HPDE6-E6E7 (cell line): Measurements from ENCODE around the gene DPYD.

Experiments
- DNase-seq: peaks from one replicate; pipeline ENCODE4 v3.0.0; 2011; ENCODE audit warnings: missing footprints; ENCODE audit errors: extremely low spot score

DPYD gene

DNA sequence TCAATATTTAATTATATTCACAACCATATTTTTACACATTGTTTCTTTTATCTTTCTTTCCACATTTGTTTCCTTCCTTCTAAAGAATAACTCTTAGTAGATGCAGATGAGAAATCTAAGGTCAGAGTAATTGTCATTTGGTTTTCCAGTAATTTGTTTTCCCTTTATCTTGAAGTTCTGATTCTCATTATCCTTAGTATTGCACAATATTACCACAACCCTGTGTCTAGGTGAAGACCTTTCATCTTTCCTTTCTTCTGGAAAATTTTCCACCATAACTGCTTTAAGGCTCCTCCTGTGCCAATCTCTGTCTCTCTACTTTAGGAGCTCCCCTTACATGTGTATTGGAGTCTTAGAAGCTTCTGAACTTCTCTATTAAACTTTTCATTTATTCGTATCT lies 209.0 kb downstream of the DPYD start:
- no peak for DNase-seq

DNA sequence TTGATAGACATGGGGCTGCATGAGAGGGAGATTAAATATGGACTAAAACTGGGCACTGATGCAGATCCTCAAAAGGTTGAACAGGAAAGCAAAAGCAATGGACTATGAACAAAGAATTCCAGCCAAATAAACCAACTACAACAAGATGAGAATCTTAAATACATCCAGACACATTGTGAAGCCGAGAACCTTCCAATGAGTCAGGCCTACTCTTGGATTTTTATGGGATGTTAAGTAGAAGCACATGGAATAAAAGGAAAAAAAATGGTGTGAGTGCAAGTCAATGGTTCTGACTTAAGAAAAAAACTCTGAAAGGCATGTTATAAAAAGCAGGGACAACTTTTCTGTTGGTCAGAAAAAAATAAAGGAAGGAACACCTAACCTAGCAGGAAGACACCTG lies 227.2 kb downstream of the DPYD start:
- DNase-seq: no peak

GRCh38 chr1:97691325-97691724 lies 229.5 kb downstream of the DPYD start:
- no peak for DNase-seq

DNA sequence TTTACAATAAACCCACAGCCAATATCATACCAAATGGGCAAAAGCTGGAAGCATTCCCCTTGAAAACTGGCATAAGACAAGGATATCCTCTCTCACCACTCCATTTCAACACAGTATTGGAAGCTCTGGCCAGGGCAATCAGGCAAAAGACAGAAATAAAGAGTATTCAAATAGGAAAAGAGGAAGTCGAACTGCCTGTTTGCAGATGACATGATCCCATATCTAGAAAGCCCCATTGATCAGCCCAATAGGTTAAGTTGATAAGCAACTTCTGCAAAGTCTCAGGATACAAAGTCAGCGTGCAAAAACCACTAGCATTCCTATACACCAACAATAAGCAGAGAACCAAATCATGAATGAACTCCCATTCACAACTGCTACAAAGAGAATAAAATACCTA lies 235.5 kb downstream of the DPYD start:
- no peak for DNase-seq

DNA sequence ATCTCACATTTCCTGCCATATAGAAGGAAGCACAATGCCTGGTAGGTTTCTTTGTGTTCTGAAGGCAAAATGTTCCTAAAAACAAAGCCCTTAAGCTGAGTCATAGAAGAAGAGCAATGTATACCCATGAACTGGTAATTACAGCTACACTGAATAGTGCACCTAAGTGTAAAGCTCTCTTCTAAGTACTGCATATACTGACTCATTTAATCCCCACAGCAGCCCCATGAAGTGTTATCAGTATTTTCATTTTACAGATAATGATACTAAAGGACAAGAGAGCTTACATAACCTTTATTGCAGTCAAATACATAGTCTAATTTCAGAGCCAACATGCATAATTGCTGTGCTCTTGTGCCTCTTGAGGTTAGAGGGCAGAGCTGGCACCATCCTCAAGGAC lies 239.9 kb downstream of the DPYD start:
- DNase-seq: no peak

GRCh38 chr1:97680470-97680869 lies 240.4 kb downstream of the DPYD start:
- no peak for DNase-seq

DNA sequence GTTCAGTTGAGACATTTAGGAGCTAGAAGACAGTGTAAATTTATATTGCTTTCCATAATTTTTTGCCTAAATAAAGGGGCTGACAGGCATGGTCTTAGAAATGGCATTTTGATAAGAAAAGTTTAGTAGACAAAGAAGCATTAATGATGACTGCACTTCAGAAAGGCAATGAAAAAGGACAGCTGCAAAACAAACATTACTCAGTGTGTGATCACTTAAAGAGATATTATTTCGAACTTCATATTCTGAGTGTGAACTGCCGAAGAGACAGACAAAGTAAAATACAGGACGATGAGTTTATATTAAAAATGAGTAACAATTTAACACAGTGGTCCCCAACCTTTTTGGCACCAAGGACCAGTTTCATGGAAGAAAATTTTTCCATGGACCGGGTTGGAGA lies 243.1 kb downstream of the DPYD start:
- DNase-seq: no peak

- DNase-seq: no peak
Observed at GRCh38 chr1:97674517-97674916, 246.3 kb downstream of the DPYD start.

DNA sequence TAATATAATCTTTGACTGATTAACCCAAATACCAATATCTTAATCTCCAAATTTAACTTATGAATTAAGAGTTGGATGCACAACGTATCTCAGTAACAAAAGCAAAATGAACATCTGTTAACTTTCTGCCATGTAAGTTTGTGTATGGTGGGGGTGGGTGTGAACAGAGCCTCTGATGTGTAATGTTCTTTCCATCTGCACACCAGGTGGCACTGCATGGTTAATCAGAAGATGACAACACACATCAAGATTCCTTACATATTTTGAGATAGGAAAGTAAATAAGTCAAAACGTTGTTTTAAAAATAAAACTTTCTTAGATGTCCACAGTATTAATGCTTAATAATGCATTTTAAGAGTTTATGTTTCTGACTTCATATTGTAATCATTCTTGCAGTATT lies 251.9 kb downstream of the DPYD start:
- peak; percentile 9 for DNase-seq

DNA sequence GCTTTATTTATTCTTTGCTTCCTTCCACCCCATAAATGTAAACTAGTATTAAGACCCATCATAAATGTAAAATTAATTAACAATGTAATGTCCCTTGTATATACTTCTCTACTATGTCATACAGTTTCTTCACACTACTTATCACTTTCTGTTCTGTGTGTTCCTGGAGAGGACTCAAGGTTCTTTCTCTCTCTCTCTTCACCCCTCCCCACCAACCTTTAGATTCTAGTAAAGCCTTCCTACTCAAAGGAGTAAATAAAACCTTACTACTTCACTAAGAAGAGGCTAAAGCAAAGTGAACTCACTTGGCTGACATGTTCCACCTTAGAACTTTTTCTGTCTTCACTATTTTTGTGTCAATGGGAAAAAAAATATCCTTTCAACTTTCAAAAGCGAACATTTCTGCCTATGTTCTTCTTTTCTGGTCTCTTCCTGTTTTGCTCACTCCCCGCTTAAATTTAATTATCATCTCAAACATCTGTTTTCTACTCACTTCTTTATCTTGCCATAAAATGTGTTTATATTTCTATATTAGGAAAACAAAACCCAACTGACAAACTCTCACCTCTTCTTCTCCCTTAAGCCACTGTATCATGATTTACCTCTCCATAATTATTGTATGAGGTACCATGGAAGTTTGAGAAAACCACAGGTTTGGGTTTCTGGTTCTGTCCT lies 260.3 kb downstream of the DPYD start:
- DNase-seq: no peak

- DNase-seq: no peak
Observed at GRCh38 chr1:97654876-97655585, 265.8 kb downstream of the DPYD start.

GRCh38 chr1:97651250-97651649 lies 269.6 kb downstream of the DPYD start:
- DNase-seq: no peak

DNA sequence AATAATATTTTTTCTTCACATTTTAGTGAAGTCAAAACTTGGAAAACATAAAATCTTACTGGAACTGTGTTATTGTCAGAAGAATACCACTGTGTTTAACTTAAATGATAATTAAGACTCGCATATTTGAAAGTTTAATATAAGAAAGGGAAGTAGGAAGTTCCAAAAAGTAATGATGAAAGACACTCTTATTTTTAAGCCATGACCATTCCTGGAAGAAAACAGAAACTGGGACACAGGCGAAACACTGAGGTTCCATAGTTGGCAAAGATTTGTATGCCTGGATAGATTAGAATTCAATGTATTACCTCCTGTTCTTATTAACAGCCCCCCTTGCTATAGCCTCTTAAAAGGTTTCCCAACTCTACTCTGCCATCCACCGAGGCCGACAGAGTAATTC lies 271.2 kb downstream of the DPYD start:
- DNase-seq: no peak

- no peak for DNase-seq
Observed at GRCh38 chr1:97647776-97648175, 273.1 kb downstream of the DPYD start.

DNA sequence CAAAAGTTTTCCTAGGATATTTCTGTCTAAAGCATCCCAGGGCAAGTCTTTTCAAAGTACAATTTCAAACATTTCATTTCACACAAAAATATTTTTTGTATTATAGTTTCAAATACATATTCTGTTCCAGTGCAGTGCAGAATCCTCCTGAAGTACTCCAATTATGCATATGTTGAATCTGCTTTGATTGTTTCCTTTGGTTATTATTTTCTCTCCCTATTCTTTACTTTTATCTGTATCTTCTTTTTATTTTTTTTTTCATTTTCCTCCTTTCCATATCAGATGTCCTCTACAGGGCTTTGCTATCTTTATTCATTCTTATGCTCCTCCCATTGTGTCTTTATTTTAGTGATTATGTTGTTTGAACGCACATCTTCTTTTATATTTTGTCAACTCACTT lies 274.8 kb downstream of the DPYD start:
- DNase-seq: no peak

DNA sequence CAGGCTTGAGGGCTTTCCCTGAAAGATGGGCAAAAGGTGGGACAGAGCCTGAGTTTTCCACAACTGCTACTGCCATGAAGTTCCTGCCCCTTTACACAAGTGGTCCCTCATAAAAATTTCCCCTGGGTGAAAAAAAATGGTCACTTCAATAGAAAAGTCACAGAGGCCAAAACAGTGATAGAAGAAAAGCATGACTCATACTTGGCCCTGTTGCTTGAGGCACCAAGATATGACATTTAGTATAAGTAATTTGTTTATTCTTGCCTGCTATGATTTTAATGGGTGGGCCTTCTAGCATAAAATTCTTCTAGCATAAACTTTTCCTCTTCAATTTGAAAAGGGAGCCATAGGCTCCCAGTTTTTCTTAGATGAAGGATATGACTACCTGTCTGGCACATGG lies 280.2 kb downstream of the DPYD start:
- DNase-seq: no peak

GRCh38 chr1:97636941-97637340 lies 283.9 kb downstream of the DPYD start:
- DNase-seq: no peak

DNA sequence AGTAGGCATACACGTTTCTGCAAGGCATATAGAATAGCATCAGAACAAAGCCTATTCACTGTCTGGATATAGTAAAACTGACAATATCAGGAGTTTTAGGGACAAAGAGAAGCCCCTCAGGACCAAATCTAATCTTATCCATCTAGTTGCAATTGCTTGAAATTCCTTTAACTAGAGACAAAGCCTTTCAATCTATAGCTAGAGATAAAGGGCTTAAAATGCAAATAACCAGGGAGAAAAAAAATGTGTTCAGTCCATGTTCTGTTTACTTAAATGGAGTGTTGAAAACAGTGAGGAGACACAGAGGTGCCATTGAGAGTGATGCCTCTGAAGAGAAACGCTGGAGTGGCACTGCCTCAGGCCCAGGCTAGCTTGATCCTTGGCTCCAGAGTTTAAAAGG lies 286.1 kb downstream of the DPYD start:
- DNase-seq: no peak

DNA sequence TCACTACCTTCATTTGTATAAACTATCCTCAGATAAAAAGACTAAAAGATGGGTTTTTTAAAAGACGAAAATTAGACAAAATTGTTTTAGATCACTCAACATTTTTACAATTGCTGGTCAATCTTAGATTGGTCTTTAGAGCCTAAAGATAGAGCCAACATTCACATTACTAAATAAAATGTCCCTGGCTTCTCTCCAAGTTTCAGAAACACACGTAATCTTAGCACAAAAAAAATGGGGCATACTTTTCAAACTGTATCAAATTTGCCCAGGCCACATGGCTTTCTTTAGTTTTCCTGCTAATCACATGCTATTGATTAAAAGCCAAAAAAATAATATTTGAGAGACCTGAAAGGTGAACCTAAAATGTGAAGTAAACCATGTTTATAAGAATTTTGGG lies 288.1 kb downstream of the DPYD start:
- DNase-seq: no peak

- no peak for DNase-seq
Observed at GRCh38 chr1:97632075-97632474, 288.8 kb downstream of the DPYD start.

- DNase-seq: no peak
Observed at GRCh38 chr1:97630948-97631347, 289.9 kb downstream of the DPYD start.

- no peak for DNase-seq
Observed at GRCh38 chr1:97630281-97630680, 290.6 kb downstream of the DPYD start.

- no peak for DNase-seq
Observed at GRCh38 chr1:97623220-97623619, 297.6 kb downstream of the DPYD start.

DNA sequence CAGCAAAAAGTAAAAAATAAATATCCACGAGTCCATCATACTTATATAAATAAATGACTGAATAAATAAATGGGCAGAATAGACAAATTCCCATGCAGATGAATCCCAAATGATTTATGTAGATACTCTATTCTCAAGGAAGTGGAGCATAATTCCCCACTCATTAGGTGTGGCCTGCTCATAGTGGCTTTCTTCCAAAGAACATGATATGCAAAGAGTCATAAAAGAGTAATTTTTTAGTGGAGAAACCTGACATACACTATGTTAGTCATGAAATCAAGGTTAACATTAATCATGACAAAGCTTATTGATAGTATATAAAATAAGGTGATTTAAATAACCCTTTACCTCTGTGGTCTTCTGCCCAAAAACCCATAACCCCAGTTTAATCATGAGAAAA lies 298.9 kb downstream of the DPYD start:
- DNase-seq: no peak
